HepG2 (cell line): ENCODE results near the gene ZNF653. TPM values are rescaled to one million over a fixed set of nuclear protein-coding genes. Genes with fewer than 3 reads are reported as not detected.

ENCODE experiments used
- HNF1B ChIP-seq: sonication (generic); formaldehyde crosslinking; IDR thresholded peaks from 2 replicates; pipeline ENCODE4 v1.5.1; 2020; ENCODE audit warnings: mild to moderate bottlenecking, moderate library complexity, missing genetic modification reagents
- KLF13 ChIP-seq: sonication (generic); formaldehyde crosslinking; IDR thresholded peaks from 2 replicates; pipeline ENCODE4 v1.4.0; 2020; ENCODE audit warnings: mild to moderate bottlenecking, missing genetic modification reagents
- MLX ChIP-seq: IDR thresholded peaks from 2 replicates; pipeline ENCODE4 v1.6.1; 2016
- MNT ChIP-seq: fragments of 450-650 bp; IDR thresholded peaks from 2 replicates; pipeline ENCODE4 v1.6.1; 2016
- PAWR ChIP-seq: sonication (generic); formaldehyde crosslinking; IDR thresholded peaks from 2 replicates; pipeline ENCODE4 v1.4.0; 2020; ENCODE audit warnings: missing genetic modification reagents, mild to moderate bottlenecking, borderline replicate concordance
- PLSCR1 ChIP-seq: sonication (generic); formaldehyde crosslinking; IDR thresholded peaks from 2 replicates; pipeline ENCODE4 v1.5.0; 2020; ENCODE audit warnings: missing genetic modification reagents, mild to moderate bottlenecking, borderline replicate concordance
- SIX1 ChIP-seq: sonication (generic); formaldehyde crosslinking; IDR thresholded peaks from 2 replicates; pipeline ENCODE4 v1.4.0; 2020; ENCODE audit warnings: missing genetic modification reagents, borderline replicate concordance
- ZNF33B ChIP-seq: sonication (generic); formaldehyde crosslinking; IDR thresholded peaks from 2 replicates; pipeline ENCODE4 v1.5.1; 2020; ENCODE audit warnings: mild to moderate bottlenecking, missing genetic modification reagents
- ZNF550 ChIP-seq: sonication (generic); formaldehyde crosslinking; IDR thresholded peaks from 2 replicates; pipeline ENCODE4 v1.4.0; 2020; ENCODE audit warnings: mild to moderate bottlenecking, missing genetic modification reagents, borderline replicate concordance
- ZNF615 ChIP-seq: sonication (generic); formaldehyde crosslinking; IDR thresholded peaks from 2 replicates; pipeline ENCODE4 v1.5.0; 2020; ENCODE audit warnings: mild to moderate bottlenecking, missing genetic modification reagents, borderline replicate concordance
- ZNF672 ChIP-seq: sonication (generic); formaldehyde crosslinking; IDR thresholded peaks from 2 replicates; pipeline ENCODE4 v1.8.1; 2022; ENCODE audit warnings: missing genetic modification reagents
- polyA plus RNA-seq, 8 experiments: library from polyadenylated mRNA; depleted of rRNA in 3 of 8; stranded (reverse) in 7 of 8; unstranded in 1 of 8; fragments of >200 nt; fragmentation: Illumina TruSeq in 4 of 8; extraction: Trizol in 4 of 8; gene quantifications; 2 replicates each; pipeline versions ENCODE4 v1.2.1 to v1.2.3, GENCODE V29; 2011 to 2016; ENCODE audit warnings: low read depth in 4 of 8, missing spikeins in 1 of 8, mixed read lengths in 1 of 8; ENCODE audit not compliant: insufficient read depth in 1 of 8
- total RNA-seq, 5 experiments: library from RNA; depleted of rRNA; stranded (reverse); fragments of >200 nt; fragmentation: Illumina TruSeq; extraction: Trizol; gene quantifications; 2 replicates each; pipeline ENCODE4 v1.2.3, GENCODE V29; 2016; ENCODE audit warnings: low read depth in 1 of 5

ZNF653 gene
- total and polyA plus RNA-seq, 2 of the 13 experiments (the other 11 are each of a cell fraction or from before 2014, with no cell fraction given), result 4.7 to 7.1 TPM

- TF ChIP-seq PLSCR1 (CRISPR knock-in tag) (no peak), HNF1B (no peak), MNT (no peak), KLF13 (CRISPR knock-in tag) (no peak), ZNF615 (CRISPR knock-in tag) (no peak), SIX1 (CRISPR knock-in tag) (no peak), PAWR (CRISPR knock-in tag) (no peak), MLX (CRISPR knock-in tag) (no peak), ZNF672 (no peak), ZNF550 (CRISPR knock-in tag) (no peak), ZNF33B (CRISPR knock-in tag) (no peak)
Measured at GRCh38 chr19:11448410-11448809, 57.2 kb downstream of the ZNF653 start (continued).
